Spleen (tissue), 11 donors: ENCODE data around the gene WIPF2. TPM values are rescaled to one million over a fixed set of nuclear protein-coding genes. Genes with fewer than 3 reads are reported as not detected.

Experiments
- DNase-seq: peaks from one replicate; pipeline ENCODE4 v3.0.0-alpha.2; 2020
- H3K27ac ChIP-seq, 8 donors: fragments of 200-600 bp; sonication (generic) in 7 of 8; 1 replicate in 4 of 8; 2 replicates in 4 of 8; pipeline versions ENCODE4 v1.5.0 to v1.8.0; 2016 to 2021; ENCODE audit warnings: inconsistent platforms in 4 of 8, mild to moderate bottlenecking in 4 of 8, moderate library complexity in 1 of 8
- H3K27me3 ChIP-seq, 7 donors: fragments of 200-600 bp; sonication (generic) in 6 of 7; replicated peaks in 1 of 7; 1 replicate in 4 of 7; 2 replicates in 3 of 7; pipeline versions ENCODE4 v1.5.0 to v1.8.0; 2016 to 2021; ENCODE audit warnings: inconsistent platforms in 3 of 7, mild to moderate bottlenecking in 1 of 7
- H3K36me3 ChIP-seq, 6 donors: fragments of 200-600 bp; sonication (generic) in 5 of 6; 1 replicate in 4 of 6; 2 replicates in 2 of 6; pipeline versions ENCODE4 v1.5.0 to v1.8.0; 2016 to 2021; ENCODE audit warnings: inconsistent platforms in 2 of 6
- H3K4me1 ChIP-seq, 6 donors: fragments of 200-600 bp; sonication (generic) in 5 of 6; 1 replicate in 3 of 6; 2 replicates in 3 of 6; pipeline versions ENCODE4 v1.5.0 to v1.8.0; 2016 to 2021; ENCODE audit warnings: inconsistent platforms in 3 of 6
- H3K4me3 ChIP-seq, 8 donors: fragments of 200-600 bp; sonication (generic) in 7 of 8; 1 replicate in 4 of 8; 2 replicates in 4 of 8; pipeline versions ENCODE4 v1.5.0 to v1.8.0; 2016 to 2021; ENCODE audit warnings: inconsistent platforms in 4 of 8, mild to moderate bottlenecking in 4 of 8, moderate library complexity in 2 of 8
- H3K9me3 ChIP-seq, 8 donors: fragments of 200-600 bp; sonication (generic) in 7 of 8; 1 replicate in 4 of 8; 2 replicates in 4 of 8; pipeline versions ENCODE4 v1.5.0 to v1.8.0; 2016 to 2021; ENCODE audit warnings: inconsistent platforms in 4 of 8
- POLR2A ChIP-seq, 3 donors: fragments of 450-650 bp; IDR thresholded peaks; one replicate each; pipeline ENCODE4 v1.5.1; 2017; ENCODE audit warnings: antibody characterized with exemption in 3 of 3, mild to moderate bottlenecking in 1 of 3
- POLR2AphosphoS5 ChIP-seq, 3 donors: sonication (generic); formaldehyde crosslinking; IDR thresholded peaks; one replicate each; pipeline ENCODE4 v1.5.1; 2017; ENCODE audit warnings: antibody characterized with exemption in 3 of 3
- WGBS, 5 donors: extraction: QIAGEN DNeasy Blood & Tissue Kit in 3 of 5; methylation state at CpG; one replicate each; pipeline versions ENCODE4 v1.1.5 to v1.1.7; 2013 to 2018; 5-methylcytosine and 5-hydroxymethylcytosine counted together
- intact Hi-C: fragments of 100-400 bp; cut with DNase I; formaldehyde crosslinking; loops from one replicate; pipeline ENCODE4 v1.15.0; 2023; ENCODE audit warnings: low total_unique reads
- polyA plus RNA-seq, 3 donors: library from polyadenylated mRNA; stranded (reverse); fragments of 200-250 nt; gene quantifications; one replicate each; pipeline ENCODE4 v1.2.1, GENCODE V29; 2013
- total RNA-seq, 7 donors: library from RNA; depleted of rRNA in 3 of 7; stranded (reverse); fragments of >200 nt in 3 of 7; fragmentation: NEBNext Ultra II Directional in 4 of 7; extraction: Animal tissue kit (Norgen Biotek cat#: 25700) in 4 of 7; gene quantifications; one replicate each; pipeline versions ENCODE4 v1.1.0 to v1.2.1, GENCODE V29; 2016 to 2021
- TF ChIP-seq, protein P1 (sequence below), 11 experiments: fragments of 200-600 bp in 7 of 11; fragments of 450-650 bp in 4 of 11; sonication (generic) in 4 of 11; IDR thresholded peaks in 8 of 11; conservative IDR thresholded peaks in 3 of 11; 1 replicate in 7 of 11; 2 replicates in 4 of 11; pipeline versions ENCODE4 v1.4.0 to v1.8.0; 2016 to 2021; ENCODE audit warnings: antibody characterized with exemption in 11 of 11, inconsistent platforms in 4 of 11, mild to moderate bottlenecking in 1 of 11
- donor health status: healthy with polysubstance abuse.
- donor health status: DM: no; HTN: no; CAD: no; lungs with moderate emphysema.
- donor health status: DM: no; HTN: no; CAD: no.
- donor health status: Bipolar disorder and iron deficiency.
- donor health status: healthy.
- donor health status: DM: no; HTN: no; CAD: no.
- donor health status: DM: yes; HTN: yes; CAD: no.

WIPF2 gene
- total and polyA plus RNA-seq, 10 donors = 3.7 to 43.2 (median 20.1) TPM

DNA sequence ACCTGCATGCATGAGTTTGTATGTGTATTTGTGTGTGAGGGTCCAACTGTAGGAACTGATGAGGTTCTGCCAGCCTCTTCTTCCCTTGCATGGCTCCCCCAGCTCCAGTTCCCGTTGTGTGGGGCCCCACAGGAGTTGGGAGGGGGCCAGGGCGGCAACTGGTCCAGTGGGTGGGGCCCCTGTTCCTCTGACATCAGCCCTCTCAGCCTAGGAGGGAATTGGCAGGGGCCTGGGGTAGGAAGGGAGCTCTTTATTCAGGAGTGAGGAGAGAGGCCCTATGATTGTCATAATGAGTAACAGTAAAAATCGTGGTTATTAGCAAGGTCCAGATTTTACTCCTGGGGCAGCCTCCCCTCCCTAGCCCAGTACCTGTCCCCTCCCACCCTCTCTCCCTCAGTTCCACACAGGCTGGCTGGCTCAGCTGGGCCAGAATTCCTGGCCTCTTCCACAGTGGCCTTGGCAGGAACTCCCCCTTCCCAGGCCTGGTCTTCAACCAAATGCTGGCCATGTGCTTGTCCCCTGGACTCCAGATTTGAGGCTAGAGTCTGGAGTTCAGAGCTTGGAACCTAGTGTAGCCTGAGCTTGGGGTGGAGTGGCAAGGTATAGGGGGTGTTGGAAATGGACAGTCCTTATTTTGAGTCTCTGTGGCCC is 108.8 kb downstream of the WIPF2 start:
- intact Hi-C loops = no loop called here
- Histone ChIP-seq H3K27me3 (no peaks in the 10 kb centered on the region), H3K4me1 (peaks cover 98 to 100% (median 100%) of the 10 kb centered on the region in 6 donors), H3K36me3 (peaks cover 0 to 24% (median 15%) of the 10 kb centered on the region in 6 donors), H3K9me3 (no peaks in the 10 kb centered on the region), H3K27ac (peak overlapping the region in 7 of 8 donors; percentile 86 to 97 (median 92)), H3K4me3 (peak overlapping the region in 1 of 8 donors; percentile 53)
- 8 to 23% (median 14%) methylated on average over 2 to 3 of the region's 3 CpGs for WGBS, 5 donors
- TF ChIP-seq POLR2AphosphoS5 (IDR thresholded peaks at IDR 0.05) = peak in 1 of 3 donors; percentile 19
- no peak for TF ChIP-seq POLR2A (IDR thresholded peaks at IDR 0.05)
- DNase-seq = peak; percentile 81

DNA sequence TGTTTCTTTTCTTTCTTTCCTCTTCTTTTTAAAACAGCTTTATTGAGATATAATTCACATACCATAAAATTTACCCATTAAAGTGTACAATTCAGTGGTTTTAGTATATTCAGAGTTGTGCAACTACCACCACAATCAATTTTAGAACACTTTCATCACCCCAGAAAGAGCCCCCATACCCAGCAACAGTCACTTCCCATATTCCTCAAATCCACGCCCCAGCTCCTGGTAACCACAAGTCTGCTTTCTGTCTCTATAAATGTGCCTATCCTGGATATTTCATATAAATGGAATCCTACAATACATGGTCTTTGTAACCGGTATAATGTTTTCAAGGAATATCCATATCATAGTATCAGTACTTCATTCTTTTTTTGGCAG is 109.3 kb downstream of the WIPF2 start:
- Histone ChIP-seq H3K27ac (peak overlapping the region in 7 of 8 donors; percentile 86 to 97 (median 92)), H3K4me1 (peaks cover 96 to 100% (median 100%) of the 10 kb centered on the region in 6 donors), H3K4me3 (no peak overlapping the region), H3K9me3 (no peaks in the 10 kb centered on the region), H3K36me3 (peaks cover 0 to 29% (median 15%) of the 10 kb centered on the region in 6 donors), H3K27me3 (no peaks in the 10 kb centered on the region)
- 63 to 85% (median 82%) methylated on average over 2 of the region's 2 CpGs for WGBS, 5 donors
- intact Hi-C loops = no loop called here
- no peak for DNase-seq
- TF ChIP-seq, protein P1, sequence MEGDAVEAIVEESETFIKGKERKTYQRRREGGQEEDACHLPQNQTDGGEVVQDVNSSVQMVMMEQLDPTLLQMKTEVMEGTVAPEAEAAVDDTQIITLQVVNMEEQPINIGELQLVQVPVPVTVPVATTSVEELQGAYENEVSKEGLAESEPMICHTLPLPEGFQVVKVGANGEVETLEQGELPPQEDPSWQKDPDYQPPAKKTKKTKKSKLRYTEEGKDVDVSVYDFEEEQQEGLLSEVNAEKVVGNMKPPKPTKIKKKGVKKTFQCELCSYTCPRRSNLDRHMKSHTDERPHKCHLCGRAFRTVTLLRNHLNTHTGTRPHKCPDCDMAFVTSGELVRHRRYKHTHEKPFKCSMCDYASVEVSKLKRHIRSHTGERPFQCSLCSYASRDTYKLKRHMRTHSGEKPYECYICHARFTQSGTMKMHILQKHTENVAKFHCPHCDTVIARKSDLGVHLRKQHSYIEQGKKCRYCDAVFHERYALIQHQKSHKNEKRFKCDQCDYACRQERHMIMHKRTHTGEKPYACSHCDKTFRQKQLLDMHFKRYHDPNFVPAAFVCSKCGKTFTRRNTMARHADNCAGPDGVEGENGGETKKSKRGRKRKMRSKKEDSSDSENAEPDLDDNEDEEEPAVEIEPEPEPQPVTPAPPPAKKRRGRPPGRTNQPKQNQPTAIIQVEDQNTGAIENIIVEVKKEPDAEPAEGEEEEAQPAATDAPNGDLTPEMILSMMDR (IDR thresholded peaks at IDR 0.05 in 8 of 11, conservative IDR thresholded peaks at IDR 0.05 in 3 of 11) = no peak
- TF ChIP-seq POLR2AphosphoS5 (IDR thresholded peaks at IDR 0.05) = no peak
- no peak for TF ChIP-seq POLR2A (IDR thresholded peaks at IDR 0.05)

DNA sequence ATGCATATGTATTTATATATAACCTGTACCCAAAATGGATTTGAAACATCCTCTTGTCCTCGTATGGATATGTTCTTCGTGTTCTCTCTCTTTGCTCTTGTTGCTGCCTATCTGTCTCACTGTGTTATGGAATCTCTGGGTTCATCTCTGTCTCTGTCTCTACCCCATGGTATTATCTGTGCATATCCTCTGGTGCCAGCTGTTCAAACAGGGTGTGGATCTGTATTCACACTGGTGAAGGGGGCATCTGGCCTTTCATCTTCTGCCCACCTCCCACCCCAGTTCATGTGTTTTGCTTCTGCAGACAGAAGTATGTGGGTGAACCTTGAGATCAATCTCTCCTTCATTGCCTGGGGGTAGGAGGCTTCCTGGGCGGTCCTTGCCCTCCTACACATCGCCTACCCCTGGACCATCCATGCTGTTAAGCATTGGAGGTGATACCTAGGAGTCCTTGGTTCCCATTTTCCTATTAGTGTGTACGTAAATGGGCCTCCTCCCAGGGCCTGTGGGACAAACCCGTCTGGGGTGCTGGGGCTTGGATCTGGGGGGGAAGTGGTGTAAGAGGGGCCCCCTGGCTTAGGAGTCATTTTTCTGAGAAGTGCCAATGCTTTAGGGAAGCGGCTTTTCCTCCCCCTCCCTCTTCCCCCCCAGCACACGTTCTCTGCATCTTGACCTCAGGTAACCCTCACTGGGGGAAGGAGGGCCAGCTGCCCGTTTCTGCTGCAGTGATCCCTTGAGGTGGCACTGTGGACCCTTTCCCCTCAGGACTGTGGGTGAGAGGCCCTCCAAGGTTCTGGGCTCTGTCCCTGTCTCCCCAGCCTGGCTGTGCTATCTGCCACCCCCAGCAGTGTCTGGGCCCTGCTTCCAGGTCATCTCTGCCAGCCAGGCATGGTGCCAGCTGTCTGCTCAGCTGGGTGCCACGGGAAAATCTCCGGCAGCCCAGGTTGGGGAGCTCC is 111.0 kb downstream of the WIPF2 start:
- Histone ChIP-seq H3K27me3 (no peaks in the 10 kb centered on the region), H3K36me3 (peaks cover 0 to 35% (median 15%) of the 10 kb centered on the region in 6 donors), H3K4me3 (peak overlapping the region in 6 of 8 donors; percentile 9 to 59 (median 20)), H3K9me3 (no peaks in the 10 kb centered on the region), H3K4me1 (peaks cover 92 to 100% (median 100%) of the 10 kb centered on the region in 6 donors), H3K27ac (peak overlapping the region; percentile 27 to 97 (median 85))
- peak; percentile 90 for DNase-seq
- 14 to 25% (median 20%) methylated on average over 9 to 11 of the region's 11 CpGs for WGBS, 5 donors
- intact Hi-C loops = no loop called here
- TF ChIP-seq POLR2A (IDR thresholded peaks at IDR 0.05) (no peak), POLR2AphosphoS5 (IDR thresholded peaks at IDR 0.05) (peak; percentile 56 to 77 (median 68))
- TF ChIP-seq, protein P1 (IDR thresholded peaks at IDR 0.05 in 8 of 11, conservative IDR thresholded peaks at IDR 0.05 in 3 of 11) = no peak

DNA sequence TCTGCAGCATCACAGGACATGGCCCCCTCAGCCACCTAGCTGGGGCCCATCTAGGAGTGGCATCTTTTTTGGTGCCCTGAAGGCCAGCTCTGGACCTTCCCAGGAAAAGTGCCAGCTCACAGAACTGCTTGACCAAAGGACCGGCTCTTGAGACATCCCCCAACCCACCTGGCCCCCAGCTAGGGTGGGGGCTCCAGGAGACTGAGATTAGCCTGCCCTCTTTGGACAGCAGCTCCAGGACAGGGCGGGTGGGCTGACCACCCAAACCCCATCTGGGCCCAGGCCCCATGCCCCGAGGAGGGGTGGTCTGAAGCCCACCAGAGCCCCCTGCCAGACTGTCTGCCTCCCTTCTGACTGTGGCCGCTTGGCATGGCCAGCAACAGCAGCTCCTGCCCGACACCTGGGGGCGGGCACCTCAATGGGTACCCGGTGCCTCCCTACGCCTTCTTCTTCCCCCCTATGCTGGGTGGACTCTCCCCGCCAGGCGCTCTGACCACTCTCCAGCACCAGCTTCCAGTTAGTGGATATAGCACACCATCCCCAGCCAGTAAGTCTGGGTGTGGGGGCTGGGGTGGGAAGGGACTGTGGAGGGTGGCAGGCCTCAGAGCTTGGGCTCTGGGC is 111.9 kb downstream of the WIPF2 start:
- peak overlapping the region in 7 of 8 donors; percentile 52 to 97 (median 92) for H3K27ac ChIP-seq
- peaks cover 0 to 35% (median 15%) of the 10 kb centered on the region in 6 donors for H3K36me3 ChIP-seq
- no peak for DNase-seq
- TF ChIP-seq, protein P1 (IDR thresholded peaks at IDR 0.05 in 8 of 11, conservative IDR thresholded peaks at IDR 0.05 in 3 of 11) = no peak
- TF ChIP-seq POLR2A (IDR thresholded peaks at IDR 0.05) = no peak
- no peak for TF ChIP-seq POLR2AphosphoS5 (IDR thresholded peaks at IDR 0.05)
- H3K9me3 ChIP-seq = no peaks in the 10 kb centered on the region
- H3K27me3 ChIP-seq = no peaks in the 10 kb centered on the region
- intact Hi-C loops = no loop called here
- H3K4me3 ChIP-seq = peak overlapping the region in 6 of 8 donors; percentile 9 to 59 (median 20)
- H3K4me1 ChIP-seq = peaks cover 92 to 100% (median 100%) of the 10 kb centered on the region in 6 donors
- WGBS, 5 donors = 87 to 98% (median 92%) methylated on average over 6 to 10 of the region's 10 CpGs
